Stimulated activated CD8-positive, alpha-beta memory T cell treated with anti-CD3 and anti-CD28 coated beads, Interleukin-7, amount 100 ng/mL, for 1 hour (primary cell): ENCODE measurements around the gene STAG2.
A peak's percentile ranks its signal among the peaks of the same experiment; 100 is the strongest.
"Not testable (repeated sequence)": the region's sequence is repeated elsewhere in the genome, so short reads cannot be mapped to it uniquely, and the experiment has no call there.

Experiments
- DNase-seq, 2 donors: peaks; one replicate each; pipeline ENCODE4 v3.0.0-alpha.2; 2020; ENCODE audit warnings: low read depth in 2 of 2

STAG2 gene

GRCh38 chrX:123961268-123962005 is at the start of gene STAG2:
TSS of gene STAG2 (plus strand) at chrX:123961706. CDS start at chrX:124022628, 60,922 bp downstream.
- DNase-seq, result no peak

GRCh38 chrX:123917069-123917468 is 44.4 kb upstream of the STAG2 start:
- no peak for DNase-seq

- no peak for DNase-seq
Observed at GRCh38 chrX:123918106-123918721, 43.3 kb upstream of the STAG2 start.

- no peak for DNase-seq
Observed at GRCh38 chrX:123920105-123920785, 41.3 kb upstream of the STAG2 start.

GRCh38 chrX:123923211-123923610 is 38.3 kb upstream of the STAG2 start:
- DNase-seq, result no peak

- DNase-seq, result no peak
Observed at GRCh38 chrX:123924186-123924585, 37.3 kb upstream of the STAG2 start.

GRCh38 chrX:123927845-123928244 is 33.7 kb upstream of the STAG2 start:
- DNase-seq, result no peak

- not testable (repeated sequence) for DNase-seq
Observed at GRCh38 chrX:123932055-123932454, 29.5 kb upstream of the STAG2 start.

GRCh38 chrX:123943074-123943473 is 18.4 kb upstream of the STAG2 start:
- no peak for DNase-seq

- DNase-seq, result no peak
Observed at GRCh38 chrX:123943488-123943887, 18.0 kb upstream of the STAG2 start.

GRCh38 chrX:123949846-123950245 is 11.7 kb upstream of the STAG2 start:
- DNase-seq, result no peak

- DNase-seq, result no peak
Observed at GRCh38 chrX:123959281-123960063, 2.0 kb upstream of the STAG2 start.

GRCh38 chrX:123960956-123961267 is 594 bp upstream of the STAG2 start:
- DNase-seq, result no peak

GRCh38 chrX:123962006-123962467 is 531 bp downstream of the STAG2 start:
- DNase-seq, result no peak

GRCh38 chrX:123962794-123963373 is 1.4 kb downstream of the STAG2 start:
- peak; percentile 54 to 56 for DNase-seq

- DNase-seq, result no peak
Observed at GRCh38 chrX:123964156-123964834, 2.8 kb downstream of the STAG2 start.

GRCh38 chrX:123965712-123966111 is 4.2 kb downstream of the STAG2 start:
- no peak for DNase-seq

- no peak for DNase-seq
Observed at GRCh38 chrX:123967497-123967896, 6.0 kb downstream of the STAG2 start.

GRCh38 chrX:123968383-123969050 is 7.0 kb downstream of the STAG2 start:
- DNase-seq, result no peak

GRCh38 chrX:123971982-123972381 is 10.5 kb downstream of the STAG2 start:
- no peak for DNase-seq

GRCh38 chrX:123973921-123974320 is 12.4 kb downstream of the STAG2 start:
- no peak for DNase-seq
